Endothelial cell of umbilical vein (primary cell): ENCODE measurements around the gene RELT. TPM values are rescaled to one million over a fixed set of nuclear protein-coding genes. Genes with fewer than 3 reads are reported as not detected.

Experiments used
- BruUV-seq: library from RNA; stranded (reverse); fragments of 400-500 nt; replicated peaks from 2 replicates; lab custom pipeline; 2021; lab: Mats Ljungman, UMichigan
- CTCF ChIA-PET: fragments of 300-600, 350-600 bp; sonication (Branson Sonifier 250); formaldehyde crosslinking; loops from one replicate; lab custom pipeline; 2021; ENCODE audit warnings: antibody characterized with exemption, inconsistent platforms; lab: Charles Lee
- POLR2A ChIA-PET: fragments of 300-600, 350-600 bp; sonication (Branson Sonifier 250); formaldehyde crosslinking; loops from one replicate; lab custom pipeline; 2021; ENCODE audit warnings: antibody characterized with exemption, inconsistent platforms; lab: Charles Lee
- DNase-seq: peaks from one replicate; pipeline ENCODE4 v3.0.0-alpha.2; 2011; ENCODE audit warnings: low read depth, low spot score
- FAIRE-seq: peaks from 2 replicates; lab custom pipeline; 2011; peaks lifted over from hg19 to GRCh38; lab: Jason Lieb, UNC
- H2AFZ ChIP-seq: 2 replicates; pipeline ENCODE4 v1.6.0; 2012; ENCODE audit warnings: low read depth, low read length, control low read depth, inconsistent platforms
- H3K27ac ChIP-seq: 2 replicates; pipeline ENCODE4 v1.5.1; 2011; ENCODE audit warnings: low read depth, mild to moderate bottlenecking, control low read depth, low read length, moderate library complexity; ENCODE audit not compliant: insufficient read depth
- H3K27me3 ChIP-seq, 2 experiments: 2 replicates each; pipeline versions ENCODE4 v1.6.0 to v1.6.1; 2011; ENCODE audit warnings: low read length in 2 of 2, mixed read lengths in 1 of 2; ENCODE audit not compliant: control insufficient read depth in 2 of 2, insufficient read depth in 2 of 2
- H3K36me3 ChIP-seq, 2 experiments: 2 replicates in 1 of 2; 3 replicates in 1 of 2; pipeline ENCODE4 v1.5.1; 2011; ENCODE audit warnings: low read length in 2 of 2, mild to moderate bottlenecking in 1 of 2, moderate library complexity in 1 of 2; ENCODE audit not compliant: control insufficient read depth in 2 of 2, insufficient read depth in 2 of 2; ENCODE audit errors: extremely low read depth in 1 of 2
- H3K4me1 ChIP-seq: 3 replicates; pipeline ENCODE4 v1.5.1; 2011; ENCODE audit warnings: mild to moderate bottlenecking, low read length; ENCODE audit not compliant: control insufficient read depth, insufficient read depth; ENCODE audit errors: extremely low read depth
- H3K4me2 ChIP-seq: 2 replicates; pipeline ENCODE4 v1.6.1; 2011; ENCODE audit warnings: low read length, control low read depth, mixed read lengths; ENCODE audit not compliant: insufficient read depth
- H3K4me3 ChIP-seq, 3 experiments: fragments of 200-600 bp in 1 of 3; sonication (generic), shearing (Covaris generic) in 1 of 3; replicated peaks in 1 of 3; 2 replicates each; pipeline ENCODE4 v1.5.1; 2011 to 2016; ENCODE audit warnings: control low read depth in 3 of 3, low read length in 3 of 3, mild to moderate bottlenecking in 2 of 3, inconsistent platforms in 1 of 3, low read depth in 1 of 3, moderate library complexity in 1 of 3; ENCODE audit not compliant: insufficient read depth in 1 of 3
- H3K79me2 ChIP-seq: 2 replicates; pipeline ENCODE4 v1.6.0; 2012; ENCODE audit warnings: low read length, inconsistent platforms; ENCODE audit not compliant: control insufficient read depth, insufficient read depth
- H3K9ac ChIP-seq: replicated peaks from 2 replicates; pipeline ENCODE3; 2011; ENCODE audit warnings: low read length, control low read depth; ENCODE audit not compliant: insufficient read depth; ENCODE audit errors: extremely low read depth
- H3K9me1 ChIP-seq: replicated peaks from 3 replicates; pipeline ENCODE4 v1.6.0; 2011; ENCODE audit warnings: mild to moderate bottlenecking, low read length; ENCODE audit not compliant: control insufficient read depth, insufficient read depth; ENCODE audit errors: extremely low read depth
- H3K9me3 ChIP-seq: replicated peaks from 2 replicates; pipeline ENCODE4 v1.5.1; 2012; ENCODE audit warnings: low read length, inconsistent platforms; ENCODE audit not compliant: control insufficient read depth, insufficient read depth
- H4K20me1 ChIP-seq: replicated peaks from 2 replicates; pipeline ENCODE3; 2011; ENCODE audit warnings: mild to moderate bottlenecking, low read length; ENCODE audit not compliant: control insufficient read depth, insufficient read depth; ENCODE audit errors: extremely low read depth
- EZH2 ChIP-seq: IDR thresholded peaks from 2 replicates; pipeline ENCODE4 v1.6.1; 2012; ENCODE audit warnings: borderline replicate concordance, low read depth, mild to moderate bottlenecking, moderate library complexity, low read length, inconsistent platforms; ENCODE audit not compliant: severe bottlenecking
- FOS ChIP-seq: IDR thresholded peaks from 2 replicates; pipeline ENCODE4 v1.6.1; 2011; ENCODE audit warnings: mild to moderate bottlenecking, low read length, moderate library complexity, borderline replicate concordance; ENCODE audit not compliant: insufficient read depth
- GATA2 ChIP-seq: IDR thresholded peaks from 2 replicates; pipeline ENCODE4 v1.7.0; 2011; ENCODE audit warnings: low read depth, mild to moderate bottlenecking, moderate library complexity, mixed read lengths, low read length; ENCODE audit not compliant: insufficient read length, insufficient read depth
- POLR2A ChIP-seq: IDR thresholded peaks from 2 replicates; pipeline ENCODE4 v1.6.1; 2012; ENCODE audit warnings: low read depth, mild to moderate bottlenecking, control low read depth, low read length
- POLR2AphosphoS5 ChIP-seq: IDR thresholded peaks from 2 replicates; pipeline ENCODE4 v1.6.1; 2012; ENCODE audit warnings: low read depth, mild to moderate bottlenecking, control low read depth, low read length, moderate library complexity; ENCODE audit not compliant: insufficient read depth
- dilution Hi-C: fragments of 300-500 bp; cut with MboI; formaldehyde crosslinking; loops from one replicate; pipeline ENCODE4 v1.15.0; 2019; ENCODE audit warnings: low sequenced_read_pairs; ENCODE audit not compliant: extremely low pct_ligation_motif_present
- intact Hi-C: fragments of 100-400 bp; cut with micrococcal nuclease; formaldehyde crosslinking; loops from one replicate; pipeline ENCODE4 v1.10.0; 2022
- polyA plus RNA-seq, 4 experiments: library from polyadenylated mRNA; depleted of rRNA in 3 of 4; stranded (reverse) in 3 of 4; unstranded in 1 of 4; fragments of >200 nt; gene quantifications; 2 replicates each; pipeline versions ENCODE4 v1.2.1 to v1.2.3, GENCODE V29; 2011 to 2012; ENCODE audit warnings: missing spikeins in 1 of 4
- total RNA-seq: library from RNA; stranded (reverse); gene quantifications from 2 replicates; pipeline ENCODE4 v1.2.3, GENCODE V29; 2021
- TF ChIP-seq, protein P1 (sequence below), 2 donors: IDR thresholded peaks; 1 replicate in 1 of 2; 2 replicates in 1 of 2; pipeline ENCODE4 v1.5.1; 2011; ENCODE audit warnings: low read length in 2 of 2, mild to moderate bottlenecking in 2 of 2, moderate library complexity in 2 of 2, control low read depth in 1 of 2, inconsistent platforms in 1 of 2, low read depth in 1 of 2; ENCODE audit not compliant: insufficient read depth in 1 of 2; ENCODE audit errors: extremely low read depth in 1 of 2

RELT gene
- total and polyA plus RNA-seq, 2 donors (not counting 3 experiments of a cell fraction or from before 2014, with no cell fraction given) = 6.7 to 13.1 TPM

DNA sequence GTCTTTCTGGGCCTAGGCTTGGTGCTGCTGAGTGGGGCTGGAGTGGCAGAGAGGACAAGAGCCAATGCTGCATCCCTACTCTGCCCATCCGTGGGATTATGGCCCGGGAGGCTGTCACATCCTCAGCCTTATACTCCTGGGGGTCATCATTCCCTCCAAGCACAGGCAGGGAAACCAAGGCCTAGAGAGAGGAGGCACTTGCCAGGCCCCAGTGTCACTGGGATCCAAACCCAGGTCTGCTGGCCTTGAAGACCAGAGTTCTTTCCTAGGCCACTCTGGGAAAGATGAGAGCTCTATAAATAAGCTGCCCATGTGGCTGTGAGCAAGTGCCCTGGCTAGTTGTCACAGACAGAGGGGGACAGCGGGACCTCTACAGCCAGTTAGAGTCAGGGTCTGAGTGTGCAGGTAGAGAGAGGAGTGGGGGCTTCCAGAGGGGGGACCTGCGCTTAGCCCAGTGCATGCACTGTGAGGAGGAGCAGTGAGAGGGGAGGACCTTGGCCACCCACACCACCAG lies 4.8 kb downstream of the RELT start:
- Histone ChIP-seq H3K4me1 (peaks cover 27% of the 10 kb centered on the region), H4K20me1 (no peaks in the 10 kb centered on the region), H2AFZ (no peak overlapping the region), H3K4me2 (no peak overlapping the region), H3K9me3 (no peaks in the 10 kb centered on the region), H3K9me1 (no peaks in the 10 kb centered on the region), H3K9ac (no peak overlapping the region), H3K27ac (no peak overlapping the region), H3K27me3 (no peaks in the 10 kb centered on the region), H3K4me3 (no peak overlapping the region), H3K36me3 (no peaks in the 10 kb centered on the region), H3K79me2 (peaks cover 95% of the 10 kb centered on the region)
- dilution Hi-C loops = no loop called here
- no peak for DNase-seq
- ChIA-PET POLR2A (interaction anchor here (0.7 kb wide), 1 partner anchor 15 kb away, joined by 3 read pairs; no protein-coding TSS in a partner anchor), CTCF (interaction anchor here (1.2 kb wide), 1 partner anchor 13 kb away, joined by 4 read pairs; no protein-coding TSS in a partner anchor)
- TF ChIP-seq FOS (no peak), GATA2 (no peak), POLR2A (no peak), EZH2 (no peak), POLR2AphosphoS5 (no peak)
- TF ChIP-seq, protein P1, sequence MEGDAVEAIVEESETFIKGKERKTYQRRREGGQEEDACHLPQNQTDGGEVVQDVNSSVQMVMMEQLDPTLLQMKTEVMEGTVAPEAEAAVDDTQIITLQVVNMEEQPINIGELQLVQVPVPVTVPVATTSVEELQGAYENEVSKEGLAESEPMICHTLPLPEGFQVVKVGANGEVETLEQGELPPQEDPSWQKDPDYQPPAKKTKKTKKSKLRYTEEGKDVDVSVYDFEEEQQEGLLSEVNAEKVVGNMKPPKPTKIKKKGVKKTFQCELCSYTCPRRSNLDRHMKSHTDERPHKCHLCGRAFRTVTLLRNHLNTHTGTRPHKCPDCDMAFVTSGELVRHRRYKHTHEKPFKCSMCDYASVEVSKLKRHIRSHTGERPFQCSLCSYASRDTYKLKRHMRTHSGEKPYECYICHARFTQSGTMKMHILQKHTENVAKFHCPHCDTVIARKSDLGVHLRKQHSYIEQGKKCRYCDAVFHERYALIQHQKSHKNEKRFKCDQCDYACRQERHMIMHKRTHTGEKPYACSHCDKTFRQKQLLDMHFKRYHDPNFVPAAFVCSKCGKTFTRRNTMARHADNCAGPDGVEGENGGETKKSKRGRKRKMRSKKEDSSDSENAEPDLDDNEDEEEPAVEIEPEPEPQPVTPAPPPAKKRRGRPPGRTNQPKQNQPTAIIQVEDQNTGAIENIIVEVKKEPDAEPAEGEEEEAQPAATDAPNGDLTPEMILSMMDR (IDR thresholded peaks at IDR 0.05; ENCODE audit: extremely low read depth in 1 of 2, insufficient read depth in 1 of 2, low read depth in 1 of 2, low read length in 2 of 2) = no peak
- FAIRE-seq = no peak
- intact Hi-C loops = no loop called here
- no TSS peak for BruUV-seq
